Smooth muscle cell (in vitro differentiated cells): ENCODE data around the gene TTBK1. TPM values are rescaled to one million over a fixed set of nuclear protein-coding genes. Genes with fewer than 3 reads are reported as not detected.

Experiments
- DNase-seq: peaks from one replicate; lab custom pipeline; 2025; ENCODE audit not compliant: unreplicated experiment; lab: John Stamatoyannopoulos, UW
- H2AFZ ChIP-seq: fragments of 200-600 bp; sonication (generic); 2 replicates; pipeline ENCODE4 v1.6.0; 2016; ENCODE audit warnings: antibody characterized with exemption, low read depth, mild to moderate bottlenecking
- H3F3A ChIP-seq: fragments of 200-600 bp; sonication (generic); 2 replicates; pipeline ENCODE4 v1.6.0; 2017; ENCODE audit warnings: antibody characterized with exemption, low read depth
- H3K27ac ChIP-seq: fragments of 200-600 bp; sonication (generic); 2 replicates; pipeline ENCODE4 v1.5.1; 2016; ENCODE audit warnings: low read depth, mild to moderate bottlenecking
- H3K27me3 ChIP-seq: fragments of 200-600 bp; sonication (generic); 2 replicates; pipeline ENCODE4 v1.6.1; 2016; ENCODE audit warnings: low read depth, mild to moderate bottlenecking
- H3K36me3 ChIP-seq: fragments of 200-600 bp; sonication (generic); 2 replicates; pipeline ENCODE4 v1.5.1; 2016; ENCODE audit warnings: low read depth
- H3K4me1 ChIP-seq: fragments of 200-600 bp; sonication (generic); 2 replicates; pipeline ENCODE4 v1.5.1; 2016; ENCODE audit warnings: low read depth
- H3K4me2 ChIP-seq: fragments of 200-600 bp; sonication (generic); 2 replicates; pipeline ENCODE4 v1.6.0; 2016; ENCODE audit warnings: mild to moderate bottlenecking
- H3K4me3 ChIP-seq: fragments of 200-600 bp; sonication (generic); 2 replicates; pipeline ENCODE4 v1.5.1; 2016; ENCODE audit warnings: mild to moderate bottlenecking
- H3K79me2 ChIP-seq: fragments of 200-600 bp; sonication (generic); 2 replicates; pipeline ENCODE4 v1.6.0; 2016; ENCODE audit warnings: low read depth, mild to moderate bottlenecking
- H3K9ac ChIP-seq: fragments of 200-600 bp; sonication (generic); 2 replicates; pipeline ENCODE4 v1.6.0; 2016; ENCODE audit warnings: low read depth
- H3K9me3 ChIP-seq: fragments of 200-600 bp; sonication (generic); replicated peaks from 2 replicates; pipeline ENCODE4 v1.5.1; 2016; ENCODE audit warnings: low read depth
- H4K20me1 ChIP-seq: fragments of 200-600 bp; sonication (generic); 2 replicates; pipeline ENCODE4 v1.6.0; 2016; ENCODE audit warnings: low read depth
- CTCF ChIP-seq: fragments of 200-600 bp; sonication (generic); IDR thresholded peaks from 2 replicates; pipeline ENCODE4 v1.5.1; 2017; ENCODE audit warnings: borderline replicate concordance, mild to moderate bottlenecking, antibody characterized with exemption; ENCODE audit not compliant: insufficient read depth, poor library complexity, severe bottlenecking
- WGBS: methylation state at CpG from one replicate; pipeline ENCODE4 v1.1.7; 2016; ENCODE audit warnings: low lambda C conversion rate; 5-methylcytosine and 5-hydroxymethylcytosine counted together
- polyA plus RNA-seq: library from polyadenylated mRNA; unstranded; fragments of >200 nt; fragmentation: Nextera tagmentation; extraction: Ambion mirVana; gene quantifications from 2 replicates; pipeline ENCODE4 v1.2.1, GENCODE V29; 2016
- total RNA-seq: library from RNA; depleted of rRNA; stranded (reverse); fragments of >200 nt; gene quantifications from 2 replicates; pipeline ENCODE4 v1.2.3, GENCODE V29; 2014

TTBK1 gene
- total and polyA plus RNA-seq, 2 experiments from 2014 or later = not detected

DNA sequence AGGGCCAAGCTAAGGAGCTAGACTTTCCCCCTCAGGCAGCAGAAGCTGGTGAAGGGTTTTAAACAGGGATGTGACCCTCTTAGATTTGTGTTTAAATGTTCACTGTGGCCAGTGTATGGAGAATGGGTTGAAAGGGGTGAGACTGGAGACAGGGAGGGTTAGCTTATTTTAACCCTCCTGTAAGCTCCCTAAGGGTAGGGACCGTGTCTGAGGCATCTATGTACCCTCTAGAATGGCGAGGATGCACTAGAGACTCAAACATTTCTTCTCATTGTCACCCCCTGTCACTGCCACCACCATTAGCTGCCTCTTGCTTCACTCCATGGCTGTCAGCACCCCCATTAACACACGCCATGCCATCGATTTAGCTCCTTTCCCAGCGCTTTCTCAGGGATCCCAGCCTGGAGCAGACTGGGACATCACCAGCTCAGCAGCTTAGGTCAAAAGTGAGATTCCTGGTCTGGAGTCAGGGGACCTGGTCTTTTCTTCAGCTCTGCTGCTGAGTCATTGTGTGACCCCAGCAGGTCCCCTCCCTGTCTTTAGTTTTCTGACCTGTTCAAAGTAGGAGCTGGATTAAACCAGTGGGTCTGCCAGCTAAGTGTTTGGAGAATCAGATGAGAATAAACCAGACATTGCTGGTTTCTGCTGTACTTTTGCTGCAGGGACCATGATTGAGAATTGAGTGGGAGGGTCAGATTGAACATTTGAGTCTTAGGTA lies 53.7 kb downstream of the TTBK1 start:
- Histone ChIP-seq H2AFZ (no peak overlapping the region), H3K4me1 (peaks cover 3% of the 10 kb centered on the region), H3K79me2 (no peaks in the 10 kb centered on the region), H3K27me3 (no peaks in the 10 kb centered on the region), H4K20me1 (no peaks in the 10 kb centered on the region), H3K36me3 (no peaks in the 10 kb centered on the region), H3K27ac (no peak overlapping the region), H3K4me3 (no peak overlapping the region), H3F3A (no peaks in the 10 kb centered on the region), H3K9me3 (no peaks in the 10 kb centered on the region), H3K4me2 (no peak overlapping the region), H3K9ac (no peak overlapping the region)
- TF ChIP-seq CTCF = no peak
- 79% methylated on average over 5 of the region's 5 CpGs for WGBS
- DNase-seq = no peak

GRCh38 chr6:43297644-43298564 lies 54.6 kb downstream of the TTBK1 start, which contains the start of gene SLC22A7:
SLC22A7 (plus strand) TSS chr6:43298260; CDS start chr6:43298359, 99 bp downstream.
- H3K4me2 ChIP-seq = no peak within 1 kb of the TSS
- no peaks in the 10 kb centered on the region for H3K9me3 ChIP-seq
- H2AFZ ChIP-seq = no peak within 1 kb of the TSS
- no peak for TF ChIP-seq CTCF
- no peaks in the 10 kb centered on the region for H3K36me3 ChIP-seq
- no peaks in the 10 kb centered on the region for H3K79me2 ChIP-seq
- peaks cover 3% of the 10 kb centered on the region for H3K4me1 ChIP-seq
- H3K9ac ChIP-seq = no peak within 1 kb of the TSS
- H3K27me3 ChIP-seq = no peaks in the 10 kb centered on the region
- no peaks in the 10 kb centered on the region for H3F3A ChIP-seq
- H3K4me3 ChIP-seq = no peak within 1 kb of the TSS
- H3K27ac ChIP-seq = no peak within 1 kb of the TSS
- 89% methylated on average over 10 of the region's 10 CpGs for WGBS
- DNase-seq = no peak
- no peaks in the 10 kb centered on the region for H4K20me1 ChIP-seq

DNA sequence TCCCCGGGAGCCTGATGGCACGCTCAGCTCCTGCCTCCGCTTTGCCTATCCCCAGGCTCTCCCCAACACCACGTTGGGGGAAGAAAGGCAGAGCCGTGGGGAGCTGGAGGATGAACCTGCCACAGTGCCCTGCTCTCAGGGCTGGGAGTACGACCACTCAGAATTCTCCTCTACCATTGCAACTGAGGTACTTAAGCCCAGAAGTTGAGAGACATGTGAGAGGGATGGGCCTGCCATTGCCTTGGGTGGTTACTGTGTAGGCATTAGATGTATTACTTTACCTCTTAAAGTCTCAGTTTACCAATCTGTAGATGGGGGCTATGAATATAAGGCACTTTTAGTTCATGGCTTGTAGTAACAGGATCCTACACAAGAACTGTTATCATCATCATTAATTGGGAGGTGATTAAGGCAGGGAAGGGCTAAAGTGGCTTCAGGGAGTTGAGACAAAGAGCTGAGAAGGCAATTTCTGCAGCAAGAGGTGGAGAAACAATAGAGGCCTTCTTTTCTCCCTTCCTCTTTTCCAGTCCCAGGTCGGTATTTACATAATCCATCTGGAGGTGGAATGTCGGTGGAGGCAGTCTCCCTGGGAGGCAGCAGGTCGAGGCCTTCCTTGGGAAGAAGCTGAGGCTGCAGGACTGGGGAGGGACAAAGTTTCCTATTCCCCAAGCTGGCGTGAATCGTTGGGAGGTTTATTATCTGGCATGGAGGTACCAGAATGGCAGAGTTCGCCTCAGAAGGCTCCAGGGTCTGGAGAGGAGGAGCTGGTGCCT lies 55.5 kb downstream of the TTBK1 start:
- no peak overlapping the region for H3K4me2 ChIP-seq
- peaks cover 3% of the 10 kb centered on the region for H3K4me1 ChIP-seq
- no peak overlapping the region for H3K9ac ChIP-seq
- no peak for TF ChIP-seq CTCF
- H3K4me3 ChIP-seq = no peak overlapping the region
- H3K27ac ChIP-seq = no peak overlapping the region
- no peaks in the 10 kb centered on the region for H3K79me2 ChIP-seq
- H3F3A ChIP-seq = no peaks in the 10 kb centered on the region
- no peaks in the 10 kb centered on the region for H3K36me3 ChIP-seq
- no peaks in the 10 kb centered on the region for H4K20me1 ChIP-seq
- no peaks in the 10 kb centered on the region for H3K27me3 ChIP-seq
- no peak overlapping the region for H2AFZ ChIP-seq
- DNase-seq = no peak
- H3K9me3 ChIP-seq = no peaks in the 10 kb centered on the region
- WGBS = 84% methylated on average over 12 of the region's 12 CpGs
